Liver (tissue), 9 donors: ENCODE results near the gene PTHLH. TPM values are rescaled to one million over a fixed set of nuclear protein-coding genes. Genes with fewer than 3 reads are reported as not detected.

Source experiments
- DNase-seq: peaks from one replicate; pipeline ENCODE4 v3.0.0-alpha.2; 2017; ENCODE audit warnings: low spot score
- H3K27ac ChIP-seq, 2 donors: one replicate each; pipeline ENCODE4 v1.7.0; 2013; ENCODE audit warnings: inconsistent platforms in 2 of 2, low read length in 2 of 2, control low read depth in 1 of 2, low read depth in 1 of 2, mild to moderate bottlenecking in 1 of 2
- H3K27me3 ChIP-seq, 4 donors: one replicate each; pipeline versions ENCODE4 v1.6.1 to v1.7.0; 2013; ENCODE audit warnings: low read length in 3 of 4, inconsistent platforms in 1 of 4, mild to moderate bottlenecking in 1 of 4, moderate library complexity in 1 of 4; ENCODE audit not compliant: control insufficient read depth in 4 of 4, insufficient read depth in 4 of 4
- H3K36me3 ChIP-seq, 4 donors: one replicate each; pipeline versions ENCODE4 v1.6.1 to v1.7.0; 2013; ENCODE audit warnings: low read length in 3 of 4, mild to moderate bottlenecking in 3 of 4, low read depth in 1 of 4, moderate library complexity in 1 of 4; ENCODE audit not compliant: control insufficient read depth in 4 of 4, insufficient read depth in 3 of 4
- H3K4me1 ChIP-seq, 4 donors: one replicate each; pipeline versions ENCODE4 v1.6.1 to v1.7.0; 2013; ENCODE audit warnings: low read length in 3 of 4, mild to moderate bottlenecking in 3 of 4, moderate library complexity in 1 of 4; ENCODE audit not compliant: control insufficient read depth in 4 of 4, insufficient read depth in 4 of 4
- H3K4me3 ChIP-seq, 3 donors: one replicate each; pipeline versions ENCODE4 v1.6.1 to v1.7.0; 2013; ENCODE audit warnings: low read length in 3 of 3, control low read depth in 1 of 3, low read depth in 1 of 3, mild to moderate bottlenecking in 1 of 3
- H3K9ac ChIP-seq, 2 donors: one replicate each; pipeline ENCODE4 v1.7.0; 2013; ENCODE audit warnings: low read length in 2 of 2, mild to moderate bottlenecking in 2 of 2, moderate library complexity in 2 of 2, control low read depth in 1 of 2, low read depth in 1 of 2
- H3K9me3 ChIP-seq, 4 donors: one replicate each; pipeline versions ENCODE4 v1.6.1 to v1.7.0; 2013; ENCODE audit warnings: low read length in 3 of 4; ENCODE audit not compliant: control insufficient read depth in 4 of 4
- EGR1 ChIP-seq, 2 donors: IDR thresholded peaks; 2 replicates each; pipeline ENCODE4 v1.6.1; 2016 to 2018; ENCODE audit warnings: antibody characterized with exemption in 2 of 2, low read depth in 2 of 2
- FOXA1 ChIP-seq: IDR thresholded peaks from 2 replicates; pipeline ENCODE4 v1.6.1; 2016; ENCODE audit warnings: antibody characterized with exemption
- FOXA2 ChIP-seq: IDR thresholded peaks from 2 replicates; pipeline ENCODE4 v1.6.1; 2016; ENCODE audit warnings: antibody characterized with exemption
- GABPA ChIP-seq, 2 donors: IDR thresholded peaks in 1 of 2; conservative IDR thresholded peaks in 1 of 2; 2 replicates each; pipeline ENCODE4 v1.6.1; 2016; ENCODE audit warnings: antibody characterized with exemption in 2 of 2, mild to moderate bottlenecking in 1 of 2, moderate library complexity in 1 of 2
- HNF4A ChIP-seq, 2 donors: conservative IDR thresholded peaks; 2 replicates each; pipeline ENCODE4 v1.6.1; 2016; ENCODE audit warnings: antibody characterized with exemption in 2 of 2, mild to moderate bottlenecking in 2 of 2
- HNF4G ChIP-seq: IDR thresholded peaks from 2 replicates; pipeline ENCODE4 v1.6.1; 2016; ENCODE audit warnings: antibody characterized with exemption
- JUND ChIP-seq, 2 donors: IDR thresholded peaks; 2 replicates each; pipeline ENCODE4 v1.6.1; 2016; ENCODE audit warnings: antibody characterized with exemption in 2 of 2
- MAX ChIP-seq: IDR thresholded peaks from 2 replicates; pipeline ENCODE4 v1.6.1; 2016; ENCODE audit warnings: antibody characterized with exemption
- NR2F2 ChIP-seq: IDR thresholded peaks from 2 replicates; pipeline ENCODE4 v1.6.1; 2016; ENCODE audit warnings: antibody characterized with exemption
- RAD21 ChIP-seq, 2 donors: IDR thresholded peaks; 2 replicates each; pipeline ENCODE4 v1.6.1; 2016; ENCODE audit warnings: antibody characterized with exemption in 2 of 2, mild to moderate bottlenecking in 2 of 2
- REST ChIP-seq: IDR thresholded peaks from 2 replicates; pipeline ENCODE4 v1.6.1; 2016; ENCODE audit warnings: antibody characterized with exemption, mild to moderate bottlenecking
- RXRA ChIP-seq, 2 donors: IDR thresholded peaks; 2 replicates each; pipeline ENCODE4 v1.6.1; 2017 to 2018; ENCODE audit warnings: antibody characterized with exemption in 2 of 2, mild to moderate bottlenecking in 1 of 2
- SP1 ChIP-seq: IDR thresholded peaks from 2 replicates; pipeline ENCODE4 v1.6.1; 2018; ENCODE audit warnings: antibody characterized with exemption, mild to moderate bottlenecking
- TAF1 ChIP-seq: conservative IDR thresholded peaks from 2 replicates; pipeline ENCODE4 v1.6.1; 2016; ENCODE audit warnings: antibody characterized with exemption, mild to moderate bottlenecking
- YY1 ChIP-seq: IDR thresholded peaks from 2 replicates; pipeline ENCODE4 v1.6.1; 2016; ENCODE audit warnings: antibody characterized with exemption, mild to moderate bottlenecking
- WGBS: extraction: QIAGEN DNeasy Blood & Tissue Kit; methylation state at CpG from one replicate; pipeline ENCODE4 v1.1.7; 2013; 5-methylcytosine and 5-hydroxymethylcytosine counted together
- polyA plus RNA-seq, 2 donors: library from polyadenylated mRNA; stranded (reverse) in 1 of 2; unstranded in 1 of 2; fragments of 200-250 nt in 1 of 2; fragments of >200 nt in 1 of 2; fragmentation: Nextera tagmentation in 1 of 2; extraction: Ambion mirVana in 1 of 2; gene quantifications; one replicate each; pipeline versions ENCODE4 v1.2.1 to v1.2.3, GENCODE V29; 2013 to 2015
- total RNA-seq, 2 donors: library from RNA; depleted of rRNA; stranded (reverse); fragments of >200 nt; gene quantifications; one replicate each; pipeline ENCODE4 v1.2.3, GENCODE V29; 2014
- TF ChIP-seq, protein P1 (sequence below): IDR thresholded peaks from 2 replicates; pipeline ENCODE4 v1.6.1; 2016; ENCODE audit warnings: antibody characterized with exemption
- TF ChIP-seq, protein P2 (sequence below): fragments of 150-350 bp; IDR thresholded peaks from 2 replicates; pipeline ENCODE4 v1.5.1; 2017; ENCODE audit warnings: improper control_type of control experiment, low read depth, low read length; ENCODE audit not compliant: missing input control
- TF ChIP-seq, protein P3 (sequence below): IDR thresholded peaks from 2 replicates; pipeline ENCODE4 v1.6.1; 2016; ENCODE audit warnings: antibody characterized with exemption
- donor health status: healthy.
- donor health status: healthy.
- donor health status: healthy.
- donor health status: healthy.
- donor health status: healthy.

The PTHLH gene
- total and polyA plus RNA-seq, 4 donors, result not detected

DNA sequence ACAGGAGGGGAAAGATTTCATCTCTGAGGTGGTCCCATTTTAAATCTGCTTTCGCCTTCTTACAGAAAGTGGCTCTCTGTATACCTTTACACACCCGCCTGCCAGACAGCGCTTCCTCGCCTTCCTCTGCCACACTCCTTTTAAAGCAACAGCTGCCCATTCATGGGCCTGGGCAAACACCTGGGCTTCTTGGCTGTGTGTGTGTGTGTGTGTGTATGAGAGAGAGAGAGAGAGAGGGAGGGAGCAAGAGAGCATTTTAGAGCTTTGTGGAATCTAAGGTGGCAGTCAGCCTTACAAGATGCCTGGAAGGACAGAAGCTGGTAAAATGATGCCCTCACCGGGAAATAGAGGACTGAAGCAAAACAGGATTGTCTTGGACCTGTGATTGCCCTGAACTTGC lies 20.0 kb downstream of the PTHLH start (continued):
- TF ChIP-seq REST, result no peak
- TF ChIP-seq MAX, result no peak
- no peak for TF ChIP-seq RAD21 (IDR thresholded peaks at IDR 0.05)
- no peak for TF ChIP-seq JUND (IDR thresholded peaks at IDR 0.05)

DNA sequence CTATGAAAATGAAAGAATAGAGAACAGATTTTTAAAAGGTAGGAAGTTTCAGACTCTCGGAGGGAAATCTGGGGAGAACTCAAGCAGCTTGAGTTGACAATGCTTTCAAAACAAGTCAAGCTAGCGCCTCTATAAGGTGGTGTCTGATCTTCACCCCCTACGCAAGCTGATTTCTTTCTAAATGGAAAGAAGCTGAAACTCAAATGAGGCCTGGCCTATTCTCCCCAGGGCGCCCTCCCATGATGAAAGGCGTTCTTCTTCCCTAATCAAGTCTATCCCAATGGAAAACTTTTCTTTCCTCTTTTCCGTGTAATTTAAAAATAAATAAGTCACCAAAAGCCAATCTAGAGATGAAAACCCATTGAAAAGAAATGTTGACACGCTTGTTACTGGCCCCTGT lies 20.6 kb downstream of the PTHLH start:
- no peak overlapping the region for H3K4me3 ChIP-seq
- H3K27ac ChIP-seq, result no peak overlapping the region
- H3K9me3 ChIP-seq, result no peaks in the 10 kb centered on the region
- no peak for DNase-seq
- WGBS, result 83% methylated on average over 7 of the region's 7 CpGs
- TF ChIP-seq RXRA (IDR thresholded peaks at IDR 0.05), result no peak
- TF ChIP-seq MAX, result no peak
- TF ChIP-seq FOXA2, result no peak
- TF ChIP-seq TAF1, result no peak
- no peak for TF ChIP-seq HNF4A (conservative IDR thresholded peaks at IDR 0.05)
- TF ChIP-seq, protein P1, sequence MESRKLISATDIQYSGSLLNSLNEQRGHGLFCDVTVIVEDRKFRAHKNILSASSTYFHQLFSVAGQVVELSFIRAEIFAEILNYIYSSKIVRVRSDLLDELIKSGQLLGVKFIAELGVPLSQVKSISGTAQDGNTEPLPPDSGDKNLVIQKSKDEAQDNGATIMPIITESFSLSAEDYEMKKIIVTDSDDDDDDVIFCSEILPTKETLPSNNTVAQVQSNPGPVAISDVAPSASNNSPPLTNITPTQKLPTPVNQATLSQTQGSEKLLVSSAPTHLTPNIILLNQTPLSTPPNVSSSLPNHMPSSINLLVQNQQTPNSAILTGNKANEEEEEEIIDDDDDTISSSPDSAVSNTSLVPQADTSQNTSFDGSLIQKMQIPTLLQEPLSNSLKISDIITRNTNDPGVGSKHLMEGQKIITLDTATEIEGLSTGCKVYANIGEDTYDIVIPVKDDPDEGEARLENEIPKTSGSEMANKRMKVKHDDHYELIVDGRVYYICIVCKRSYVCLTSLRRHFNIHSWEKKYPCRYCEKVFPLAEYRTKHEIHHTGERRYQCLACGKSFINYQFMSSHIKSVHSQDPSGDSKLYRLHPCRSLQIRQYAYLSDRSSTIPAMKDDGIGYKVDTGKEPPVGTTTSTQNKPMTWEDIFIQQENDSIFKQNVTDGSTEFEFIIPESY, result no peak
- no peak for TF ChIP-seq EGR1 (IDR thresholded peaks at IDR 0.05; ENCODE audit: low read depth in 2 of 2)
- TF ChIP-seq RAD21 (IDR thresholded peaks at IDR 0.05), result no peak
- TF ChIP-seq NR2F2, result no peak
- H3K27me3 ChIP-seq, result no peaks in the 10 kb centered on the region
- no peak overlapping the region for H3K9ac ChIP-seq
- peaks cover 0 to 4% (median 0%) of the 10 kb centered on the region in 4 donors for H3K4me1 ChIP-seq
- no peaks in the 10 kb centered on the region for H3K36me3 ChIP-seq

- H3K9me3 ChIP-seq, result no peaks in the 10 kb centered on the region
- no peak overlapping the region for H3K27ac ChIP-seq
- 95% methylated on average over 1 of the region's 1 CpG for WGBS
- no peaks in the 10 kb centered on the region for H3K27me3 ChIP-seq
- H3K36me3 ChIP-seq, result no peaks in the 10 kb centered on the region
- DNase-seq, result no peak
- no peak overlapping the region for H3K4me3 ChIP-seq
- H3K4me1 ChIP-seq, result peaks cover 0 to 3% (median 1%) of the 10 kb centered on the region in 4 donors
- H3K9ac ChIP-seq, result no peak overlapping the region
- TF ChIP-seq HNF4A (conservative IDR thresholded peaks at IDR 0.05) (no peak), SP1 (no peak), REST (no peak), YY1 (no peak), FOXA1 (no peak), GABPA (IDR thresholded peaks at IDR 0.05 in 1 of 2, conservative IDR thresholded peaks at IDR 0.05 in 1 of 2) (no peak), HNF4G (no peak), EGR1 (IDR thresholded peaks at IDR 0.05; ENCODE audit: low read depth in 2 of 2) (no peak), MAX (no peak), RXRA (IDR thresholded peaks at IDR 0.05) (no peak)
- TF ChIP-seq, protein P2, sequence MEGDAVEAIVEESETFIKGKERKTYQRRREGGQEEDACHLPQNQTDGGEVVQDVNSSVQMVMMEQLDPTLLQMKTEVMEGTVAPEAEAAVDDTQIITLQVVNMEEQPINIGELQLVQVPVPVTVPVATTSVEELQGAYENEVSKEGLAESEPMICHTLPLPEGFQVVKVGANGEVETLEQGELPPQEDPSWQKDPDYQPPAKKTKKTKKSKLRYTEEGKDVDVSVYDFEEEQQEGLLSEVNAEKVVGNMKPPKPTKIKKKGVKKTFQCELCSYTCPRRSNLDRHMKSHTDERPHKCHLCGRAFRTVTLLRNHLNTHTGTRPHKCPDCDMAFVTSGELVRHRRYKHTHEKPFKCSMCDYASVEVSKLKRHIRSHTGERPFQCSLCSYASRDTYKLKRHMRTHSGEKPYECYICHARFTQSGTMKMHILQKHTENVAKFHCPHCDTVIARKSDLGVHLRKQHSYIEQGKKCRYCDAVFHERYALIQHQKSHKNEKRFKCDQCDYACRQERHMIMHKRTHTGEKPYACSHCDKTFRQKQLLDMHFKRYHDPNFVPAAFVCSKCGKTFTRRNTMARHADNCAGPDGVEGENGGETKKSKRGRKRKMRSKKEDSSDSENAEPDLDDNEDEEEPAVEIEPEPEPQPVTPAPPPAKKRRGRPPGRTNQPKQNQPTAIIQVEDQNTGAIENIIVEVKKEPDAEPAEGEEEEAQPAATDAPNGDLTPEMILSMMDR, result no peak
- TF ChIP-seq, protein P3, sequence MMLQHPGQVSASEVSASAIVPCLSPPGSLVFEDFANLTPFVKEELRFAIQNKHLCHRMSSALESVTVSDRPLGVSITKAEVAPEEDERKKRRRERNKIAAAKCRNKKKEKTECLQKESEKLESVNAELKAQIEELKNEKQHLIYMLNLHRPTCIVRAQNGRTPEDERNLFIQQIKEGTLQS, result no peak
These were observed 26.1 kb downstream of the PTHLH start for GRCh38 chr12:27946421-27946820.
